RWPE2 (cell line): ENCODE results near the gene SLC35G1.

Experiments
- ATAC-seq: fragments of 200-7000 bp; cut with Tn5 transposase; 3 replicates; pipeline ENCODE4 v1.9.1; 2021; ENCODE audit warnings: low read depth
- DNase-seq: peaks from one replicate; pipeline ENCODE4 v3.0.0-alpha.2; 2020; ENCODE audit warnings: low spot score
- H3K27ac ChIP-seq: fragments of 450-650 bp; 2 replicates; pipeline ENCODE4 v1.5.1; 2017; ENCODE audit warnings: mild to moderate bottlenecking; ENCODE audit not compliant: poor library complexity, severe bottlenecking
- H3K27me3 ChIP-seq: fragments of 250-450 bp; sonication (Bioruptor Pico); 2 replicates; pipeline ENCODE4 v1.5.1; 2021; ENCODE audit warnings: mild to moderate bottlenecking, moderate library complexity; ENCODE audit not compliant: insufficient read depth, poor library complexity, severe bottlenecking
- H3K36me3 ChIP-seq: fragments of 250-450 bp; sonication (Bioruptor Pico); 2 replicates; pipeline ENCODE4 v1.5.1; 2020; ENCODE audit warnings: low read depth, mild to moderate bottlenecking, moderate library complexity
- H3K4me1 ChIP-seq: fragments of 250-450 bp; sonication (Bioruptor Pico); 2 replicates; pipeline ENCODE4 v1.5.1; 2021; ENCODE audit warnings: mild to moderate bottlenecking, moderate library complexity; ENCODE audit not compliant: insufficient read depth, poor library complexity, severe bottlenecking
- H3K4me3 ChIP-seq: fragments of 250-450 bp; sonication (Bioruptor Pico); 2 replicates; pipeline ENCODE4 v1.5.1; 2021; ENCODE audit warnings: mild to moderate bottlenecking, moderate library complexity; ENCODE audit not compliant: severe bottlenecking
- H3K9me3 ChIP-seq: fragments of 250-450 bp; sonication (Bioruptor Pico); 2 replicates; pipeline ENCODE4 v1.5.1; 2021; ENCODE audit warnings: mild to moderate bottlenecking, moderate library complexity; ENCODE audit not compliant: severe bottlenecking
- CTCF ChIP-seq: fragments of 450-650 bp; IDR thresholded peaks from one replicate; pipeline ENCODE4 v1.5.1; 2017; ENCODE audit warnings: mild to moderate bottlenecking, moderate library complexity; ENCODE audit not compliant: poor library complexity, severe bottlenecking

The SLC35G1 gene

GRCh38 chr10:93912444-93912843, 18.7 kb downstream of the SLC35G1 start:
- ATAC-seq: no peak
- Histone ChIP-seq H3K4me1 (no peaks in the 10 kb centered on the region), H3K9me3 (no peaks in the 10 kb centered on the region)

GRCh38 chr10:93913706-93914105, 19.9 kb downstream of the SLC35G1 start:
- H3K4me3 ChIP-seq: no peak overlapping the region
- H3K9me3 ChIP-seq: no peaks in the 10 kb centered on the region
- H3K4me1 ChIP-seq: no peaks in the 10 kb centered on the region
- H3K36me3 ChIP-seq: no peaks in the 10 kb centered on the region
- no peak for TF ChIP-seq CTCF
- ATAC-seq (no peak), DNase-seq (no peak)
- H3K27me3 ChIP-seq: no peaks in the 10 kb centered on the region
- no peak overlapping the region for H3K27ac ChIP-seq

More at GRCh38 chr10:93912444-93912843, 18.7 kb downstream of the SLC35G1 start:
- no peak overlapping the region for H3K27ac ChIP-seq
- TF ChIP-seq CTCF: no peak
- DNase-seq: no peak
- H3K27me3 ChIP-seq: no peaks in the 10 kb centered on the region
- no peaks in the 10 kb centered on the region for H3K36me3 ChIP-seq
- H3K4me3 ChIP-seq: no peak overlapping the region

- no peak for TF ChIP-seq CTCF
- Histone ChIP-seq H3K9me3 (no peaks in the 10 kb centered on the region), H3K4me1 (no peaks in the 10 kb centered on the region), H3K27me3 (no peaks in the 10 kb centered on the region), H3K4me3 (no peak overlapping the region), H3K27ac (no peak overlapping the region), H3K36me3 (no peaks in the 10 kb centered on the region)
- ATAC-seq (no peak), DNase-seq (no peak)
Measured at GRCh38 chr10:93915598-93915997, 21.8 kb downstream of the SLC35G1 start.

- DNase-seq: no peak
- H3K4me3 ChIP-seq: no peak overlapping the region
- H3K9me3 ChIP-seq: no peaks in the 10 kb centered on the region
- H3K27ac ChIP-seq: no peak overlapping the region
- ATAC-seq: peak; percentile 74; the same call in 2 of the 3 replicates
- H3K4me1 ChIP-seq: no peaks in the 10 kb centered on the region
- peak; percentile 78 for TF ChIP-seq CTCF
- no peaks in the 10 kb centered on the region for H3K27me3 ChIP-seq
- no peaks in the 10 kb centered on the region for H3K36me3 ChIP-seq
Measured at GRCh38 chr10:93916257-93917063, 22.7 kb downstream of the SLC35G1 start.

- Histone ChIP-seq H3K4me1 (no peaks in the 10 kb centered on the region), H3K36me3 (no peaks in the 10 kb centered on the region), H3K4me3 (no peak overlapping the region), H3K27me3 (no peaks in the 10 kb centered on the region), H3K9me3 (no peaks in the 10 kb centered on the region), H3K27ac (no peak overlapping the region)
- no peak for TF ChIP-seq CTCF
- DNase-seq (no peak), ATAC-seq (0 out of 3 replicates have a peak, but pooled peaks have one; percentile 10)
Measured at GRCh38 chr10:93917064-93917391, 23.2 kb downstream of the SLC35G1 start.
